Cardiac fibroblast (primary cell): ENCODE measurements around the gene TNC.
A peak's percentile ranks its signal among the peaks of the same experiment; 100 is the strongest.
"Not testable (repeated sequence)": the region's sequence is repeated elsewhere in the genome, so short reads cannot be mapped to it uniquely, and the experiment has no call there.

ENCODE experiments used
- DNase-seq, 2 donors: peaks; one replicate each; pipeline versions ENCODE4 v3.0.0 to v3.0.0-alpha.2; 2010; ENCODE audit warnings: low read depth in 2 of 2
- H3K4me3 ChIP-seq, 2 donors: replicated peaks in 1 of 2; 1 replicate in 1 of 2; 2 replicates in 1 of 2; pipeline ENCODE4 v1.5.1; 2011; ENCODE audit warnings: low read depth in 2 of 2, low read length in 2 of 2, mild to moderate bottlenecking in 2 of 2, moderate library complexity in 1 of 2
- CTCF ChIP-seq: IDR thresholded peaks from one replicate; pipeline ENCODE4 v1.5.1; 2011; ENCODE audit warnings: low read depth, mild to moderate bottlenecking, low read length, inconsistent platforms

The TNC gene

DNA sequence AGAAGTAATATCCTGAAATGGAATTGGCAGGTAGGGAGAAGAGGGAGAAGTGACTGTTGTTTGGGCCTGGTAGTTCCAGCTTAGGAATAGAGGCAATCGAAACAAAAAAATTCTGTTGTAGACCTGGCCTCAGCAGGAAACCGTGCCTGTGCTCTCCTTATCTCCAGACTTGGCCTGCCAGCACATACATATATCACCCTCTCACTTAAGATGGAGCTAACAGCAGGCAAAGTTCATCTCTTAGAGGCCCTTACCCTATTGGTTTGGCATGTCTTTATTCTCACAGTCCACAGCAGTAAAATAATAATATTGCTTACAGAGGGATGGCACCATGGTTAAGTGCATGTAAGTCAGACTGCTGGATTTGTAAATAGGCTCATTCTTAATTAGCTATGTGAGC lies 19.6 kb upstream of the TNC start:
- DNase-seq = no peak
- H3K4me3 ChIP-seq = no peak overlapping the region
- TF ChIP-seq CTCF = no peak

GRCh38 chr9:115135821-115136778 lies 18.1 kb upstream of the TNC start:
- peak; percentile 68 to 73 for DNase-seq
- no peak for TF ChIP-seq CTCF
- no peak overlapping the region for H3K4me3 ChIP-seq

GRCh38 chr9:115134941-115135340 lies 17.0 kb upstream of the TNC start:
- no peak for TF ChIP-seq CTCF
- no peak overlapping the region for H3K4me3 ChIP-seq
- DNase-seq = no peak

DNA sequence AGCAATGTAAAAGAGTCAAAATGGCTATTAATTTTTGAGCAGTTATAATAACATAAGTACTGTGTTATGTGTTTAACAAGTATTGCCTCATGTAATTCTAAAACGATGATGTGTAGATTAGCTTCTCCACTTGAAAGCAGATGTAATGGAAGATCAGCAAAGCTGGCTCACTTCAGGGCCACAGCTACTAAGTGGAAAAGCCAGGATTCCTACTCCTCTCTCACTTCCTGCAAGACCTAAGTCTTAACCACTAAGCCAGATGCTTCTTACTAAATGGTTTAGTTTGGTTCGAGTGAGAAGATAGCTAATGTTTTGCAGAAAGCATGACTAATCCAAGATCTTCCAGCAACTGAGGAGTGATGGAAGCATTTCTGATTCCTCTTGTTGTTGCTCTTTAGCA lies 15.7 kb upstream of the TNC start:
- no peak for TF ChIP-seq CTCF
- no peak overlapping the region for H3K4me3 ChIP-seq
- peak; percentile 35 to 71 for DNase-seq

DNA sequence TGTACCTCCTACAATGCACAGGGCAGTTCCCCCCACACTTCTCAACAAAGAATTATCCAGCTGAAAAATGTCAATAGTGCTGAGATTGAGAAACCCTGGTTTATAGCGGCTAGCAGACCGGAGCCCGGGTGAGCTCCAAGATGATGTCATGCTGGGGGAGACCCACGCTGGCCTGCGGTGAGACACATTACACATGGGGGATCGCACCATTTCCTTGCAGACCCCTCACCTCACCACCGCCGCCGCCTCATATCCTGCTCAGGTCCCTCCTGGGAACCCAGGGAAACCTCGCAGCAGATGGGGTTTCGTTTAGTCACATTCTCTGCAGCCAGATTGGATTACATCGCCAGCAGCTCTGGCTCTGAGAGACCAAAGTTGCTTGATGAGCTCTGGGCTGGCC lies 14.7 kb upstream of the TNC start:
- DNase-seq = peak; percentile 27 to 75
- no peak for TF ChIP-seq CTCF
- H3K4me3 ChIP-seq = no peak overlapping the region

GRCh38 chr9:115130176-115130575 lies 12.2 kb upstream of the TNC start:
- no peak for DNase-seq
- TF ChIP-seq CTCF = no peak
- H3K4me3 ChIP-seq = no peak overlapping the region

DNA sequence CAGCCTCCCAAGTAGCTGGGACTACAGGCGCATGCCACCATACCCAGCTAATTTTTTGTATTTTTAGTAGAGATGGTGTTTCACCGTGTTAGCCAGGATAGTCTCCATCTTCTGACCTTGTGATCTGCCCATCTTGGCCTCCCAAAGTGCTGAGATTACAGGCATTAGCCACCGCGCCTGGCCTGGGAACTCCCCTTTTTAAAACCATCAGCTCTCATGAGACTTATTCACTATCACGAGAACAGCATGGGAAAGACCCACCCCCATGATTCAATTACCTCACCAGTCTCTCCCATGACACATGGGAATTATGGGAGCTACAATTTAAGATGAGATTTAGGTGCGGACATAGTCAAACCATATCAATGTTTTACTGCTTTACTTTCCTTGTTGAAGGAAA lies 10.8 kb upstream of the TNC start:
- not testable (repeated sequence) for DNase-seq, H3K4me3 ChIP-seq
